OCI-LY7 (cell line): ENCODE measurements around the gene C18orf54. TPM values are rescaled to one million over a fixed set of nuclear protein-coding genes. Genes with fewer than 3 reads are reported as not detected.
"Not testable (repeated sequence)": the region's sequence is repeated elsewhere in the genome, so short reads cannot be mapped to it uniquely, and the experiment has no call there.

Experiments used
- BruUV-seq: library from RNA; stranded (reverse); fragments of 400-500 nt; replicated peaks from 2 replicates; lab custom pipeline; 2021; lab: Mats Ljungman, UMichigan
- CTCF ChIA-PET: fragments of 300-600 bp; sonication (Branson Sonifier 250); formaldehyde crosslinking; loops from one replicate; lab custom pipeline; 2022; ENCODE audit warnings: antibody characterized with exemption; ENCODE audit not compliant: unreplicated experiment; lab: Charles Lee
- POLR2A ChIA-PET: fragments of 300-600 bp; sonication (Branson Sonifier 250); formaldehyde crosslinking; loops from one replicate; lab custom pipeline; 2022; ENCODE audit warnings: antibody characterized with exemption; lab: Charles Lee
- DNase-seq: peaks from one replicate; pipeline ENCODE4 v3.0.0-alpha.2; 2015; ENCODE audit warnings: low spot score
- H2AFZ ChIP-seq: fragments of 200-600 bp; sonication (generic), shearing (Covaris generic); 2 replicates; pipeline ENCODE4 v1.6.1; 2014; ENCODE audit warnings: mild to moderate bottlenecking, antibody characterized with exemption, low read length, moderate library complexity
- H3K27ac ChIP-seq: fragments of 200-600 bp; sonication (generic); 2 replicates; pipeline ENCODE4 v1.5.1; 2014; ENCODE audit warnings: mixed run types, low read depth, mild to moderate bottlenecking, moderate library complexity, low read length, inconsistent platforms; ENCODE audit not compliant: poor library complexity, severe bottlenecking
- H3K36me3 ChIP-seq: fragments of 200-600 bp; sonication (generic); 2 replicates; pipeline ENCODE4 v1.6.1; 2014; ENCODE audit warnings: mild to moderate bottlenecking, antibody characterized with exemption, low read length, moderate library complexity, mixed read lengths; ENCODE audit not compliant: insufficient read depth
- H3K4me1 ChIP-seq: fragments of 200-600 bp; sonication (generic); 2 replicates; pipeline ENCODE4 v1.5.1; 2014; ENCODE audit warnings: mild to moderate bottlenecking, low read length; ENCODE audit not compliant: insufficient read depth, poor library complexity, severe bottlenecking
- H3K4me2 ChIP-seq: fragments of 200-600 bp; sonication (generic); 2 replicates; pipeline ENCODE4 v1.6.1; 2014; ENCODE audit warnings: mild to moderate bottlenecking, low read length
- H3K4me3 ChIP-seq: fragments of 200-600 bp; sonication (generic); 2 replicates; pipeline ENCODE4 v1.5.1; 2014; ENCODE audit warnings: mild to moderate bottlenecking, low read depth, low read length; ENCODE audit not compliant: poor library complexity, severe bottlenecking
- H3K79me2 ChIP-seq: fragments of 200-600 bp; sonication (generic); 2 replicates; pipeline ENCODE4 v1.6.1; 2016; ENCODE audit warnings: low read depth, mild to moderate bottlenecking, low read length, moderate library complexity, mixed read lengths; ENCODE audit not compliant: insufficient read depth
- H3K9me2 ChIP-seq: fragments of 200-600 bp; sonication (generic); 2 replicates; pipeline ENCODE4 v1.6.1; 2016; ENCODE audit warnings: mild to moderate bottlenecking, low read length, mixed read lengths; ENCODE audit not compliant: insufficient read depth
- H3K9me3 ChIP-seq: fragments of 200-600 bp; sonication (generic); 2 replicates; pipeline ENCODE4 v1.6.1; 2014; ENCODE audit warnings: mild to moderate bottlenecking, mixed run types, low read length, mixed read lengths
- H4K20me1 ChIP-seq: fragments of 200-600 bp; sonication (generic); 2 replicates; pipeline ENCODE4 v1.6.1; 2014; ENCODE audit warnings: mild to moderate bottlenecking, antibody characterized with exemption, low read length, moderate library complexity, mixed read lengths; ENCODE audit not compliant: insufficient read depth
- EZH2phosphoT487 ChIP-seq: fragments of 200-600 bp; sonication (generic); IDR thresholded peaks from 2 replicates; pipeline ENCODE4 v1.6.1; 2018; ENCODE audit warnings: low read depth, borderline replicate concordance, mild to moderate bottlenecking, mixed run types, antibody characterized with exemption, low read length, moderate library complexity, mixed read lengths
- intact Hi-C: fragments of 100-400 bp; cut with micrococcal nuclease; formaldehyde crosslinking; loops from one replicate; pipeline ENCODE4 v1.10.0; 2022; ENCODE audit not compliant: unreplicated experiment
- total RNA-seq, 2 experiments: library from RNA; depleted of rRNA in 1 of 2; stranded (reverse); fragments of >200 nt in 1 of 2; shearing (Covaris generic) in 1 of 2; gene quantifications; 2 replicates each; pipeline ENCODE4 v1.2.3, GENCODE V29; 2014 to 2022
- TF ChIP-seq, protein P1 (sequence below): fragments of 200-600 bp; sonication (generic); conservative IDR thresholded peaks from 2 replicates; pipeline ENCODE4 v1.5.1; 2014; ENCODE audit warnings: mild to moderate bottlenecking, antibody characterized with exemption, low read length, moderate library complexity, mixed read lengths

C18orf54 gene
- total RNA-seq, 2 experiments from 2014 or later, result 4.9 to 14.1 TPM

DNA sequence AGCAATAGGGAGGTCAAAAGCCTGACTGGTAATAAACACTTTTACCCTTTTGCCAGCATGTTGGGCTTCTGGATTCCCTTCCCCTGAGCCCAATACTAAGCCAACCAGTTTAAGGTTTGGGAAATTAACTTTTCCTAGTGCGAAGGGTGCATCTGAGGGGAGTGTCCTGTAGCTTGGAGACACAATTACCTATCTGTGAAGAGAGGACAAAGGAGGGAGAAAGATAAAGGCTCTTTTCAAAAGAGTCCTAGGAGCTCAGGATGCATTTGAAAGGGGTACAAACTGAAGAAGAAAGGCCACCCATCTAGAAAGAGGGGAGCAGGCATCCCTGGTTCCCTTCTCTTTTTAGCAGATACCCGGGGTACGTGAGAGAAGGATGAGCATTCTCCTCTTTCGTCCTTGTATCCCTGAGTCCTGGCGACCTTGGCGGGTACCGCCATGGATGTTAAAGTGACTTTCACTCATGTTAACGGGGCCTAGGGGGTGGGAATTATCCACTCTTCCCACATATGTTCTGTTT lies 25.1 kb downstream of the C18orf54 start:
- BruUV-seq, result no TSS peak
- POLR2A ChIA-PET, result no interaction called here
- Histone ChIP-seq H3K36me3 (peaks cover 16% of the 10 kb centered on the region), H3K4me2 (no peak overlapping the region), H3K4me3 (no peak overlapping the region), H2AFZ (no peak overlapping the region), H3K9me3 (no peaks in the 10 kb centered on the region), H3K27ac (no peak overlapping the region), H4K20me1 (no peaks in the 10 kb centered on the region), H3K9me2 (no peaks in the 10 kb centered on the region), H3K4me1 (no peaks in the 10 kb centered on the region), H3K79me2 (no peaks in the 10 kb centered on the region)
- intact Hi-C loops, result no loop called here
- CTCF ChIA-PET, result no interaction called here
- TF ChIP-seq, protein P1, sequence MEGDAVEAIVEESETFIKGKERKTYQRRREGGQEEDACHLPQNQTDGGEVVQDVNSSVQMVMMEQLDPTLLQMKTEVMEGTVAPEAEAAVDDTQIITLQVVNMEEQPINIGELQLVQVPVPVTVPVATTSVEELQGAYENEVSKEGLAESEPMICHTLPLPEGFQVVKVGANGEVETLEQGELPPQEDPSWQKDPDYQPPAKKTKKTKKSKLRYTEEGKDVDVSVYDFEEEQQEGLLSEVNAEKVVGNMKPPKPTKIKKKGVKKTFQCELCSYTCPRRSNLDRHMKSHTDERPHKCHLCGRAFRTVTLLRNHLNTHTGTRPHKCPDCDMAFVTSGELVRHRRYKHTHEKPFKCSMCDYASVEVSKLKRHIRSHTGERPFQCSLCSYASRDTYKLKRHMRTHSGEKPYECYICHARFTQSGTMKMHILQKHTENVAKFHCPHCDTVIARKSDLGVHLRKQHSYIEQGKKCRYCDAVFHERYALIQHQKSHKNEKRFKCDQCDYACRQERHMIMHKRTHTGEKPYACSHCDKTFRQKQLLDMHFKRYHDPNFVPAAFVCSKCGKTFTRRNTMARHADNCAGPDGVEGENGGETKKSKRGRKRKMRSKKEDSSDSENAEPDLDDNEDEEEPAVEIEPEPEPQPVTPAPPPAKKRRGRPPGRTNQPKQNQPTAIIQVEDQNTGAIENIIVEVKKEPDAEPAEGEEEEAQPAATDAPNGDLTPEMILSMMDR, result no peak
- no peak for TF ChIP-seq EZH2phosphoT487
- DNase-seq, result no peak

DNA sequence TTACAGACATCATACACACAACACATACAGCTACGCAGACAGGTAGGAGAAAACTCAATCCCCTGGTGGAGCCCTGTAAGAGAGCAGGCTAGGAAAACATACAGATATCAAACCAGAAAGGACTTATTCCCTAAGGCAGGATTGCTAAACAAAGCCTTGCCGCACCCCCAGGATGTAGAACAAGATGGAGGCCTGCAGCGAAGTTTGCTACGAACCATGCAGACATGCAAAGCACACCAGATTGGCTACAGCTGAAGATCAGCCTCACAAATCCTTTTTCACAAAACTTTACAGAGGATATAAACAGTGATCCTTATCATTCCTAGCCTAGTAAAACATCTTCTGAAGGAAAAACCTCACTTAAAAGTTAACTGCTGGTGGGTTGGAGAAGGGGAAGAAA lies 28.3 kb downstream of the C18orf54 start:
- Histone ChIP-seq H3K4me3 (no peak overlapping the region), H2AFZ (no peak overlapping the region), H3K79me2 (no peaks in the 10 kb centered on the region), H3K9me2 (no peaks in the 10 kb centered on the region), H3K4me2 (no peak overlapping the region), H3K4me1 (peaks cover 11% of the 10 kb centered on the region), H3K9me3 (no peaks in the 10 kb centered on the region), H4K20me1 (no peaks in the 10 kb centered on the region), H3K36me3 (peaks cover under 1% of the 10 kb centered on the region; the same call in 1 of the 2 replicates), H3K27ac (no peak overlapping the region)
- no peak for DNase-seq
- POLR2A ChIA-PET, result no interaction called here
- intact Hi-C loops, result no loop called here
- CTCF ChIA-PET, result no interaction called here
- TF ChIP-seq EZH2phosphoT487, result no peak
- TF ChIP-seq, protein P1, result no peak
- TSS peak; percentile 25 for BruUV-seq

DNA sequence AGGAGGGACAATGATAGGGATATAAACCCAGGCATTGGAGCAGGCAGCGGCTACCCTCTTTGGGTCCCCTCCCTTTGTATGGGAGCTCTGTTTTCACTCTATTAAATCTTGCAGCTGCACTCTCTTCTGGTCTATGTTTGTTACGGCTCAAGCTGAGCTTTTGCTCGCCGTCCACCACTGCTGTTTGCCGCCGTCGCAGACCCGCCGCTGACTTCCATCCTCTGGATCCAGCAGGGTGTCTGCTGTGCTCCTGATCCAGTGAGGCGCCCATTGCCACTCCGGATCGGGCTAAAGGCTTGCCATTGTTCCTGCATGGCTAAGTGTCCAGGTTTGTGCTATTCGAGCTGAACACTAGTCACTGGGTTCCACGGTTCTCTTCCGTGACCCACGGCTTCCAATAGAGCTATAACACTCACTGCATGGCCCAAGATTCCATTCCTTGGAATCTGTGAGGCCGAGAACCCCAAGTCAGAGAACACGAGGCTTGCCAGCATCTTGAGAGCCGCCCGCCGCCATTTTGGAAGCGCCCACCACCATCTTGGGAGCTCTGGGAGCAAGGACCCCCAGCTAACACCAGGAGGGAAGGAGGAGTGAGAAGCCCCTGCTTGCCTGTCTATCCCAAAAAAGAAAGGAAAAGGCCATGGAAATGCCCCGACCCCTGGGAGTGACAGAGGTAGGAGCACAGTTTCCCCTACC lies 29.2 kb downstream of the C18orf54 start:
- H3K27ac ChIP-seq, H2AFZ ChIP-seq, H4K20me1 ChIP-seq, H3K79me2 ChIP-seq, H3K9me3 ChIP-seq, H3K36me3 ChIP-seq, intact Hi-C loops, H3K9me2 ChIP-seq, H3K4me2 ChIP-seq, BruUV-seq, CTCF ChIA-PET, POLR2A ChIA-PET, H3K4me3 ChIP-seq, DNase-seq: not testable (repeated sequence)
- H3K4me1 ChIP-seq, result peaks cover 11% of the 10 kb centered on the region
